Ishikawa (cell line): ENCODE results near the gene LCE2A.
"Not testable (repeated sequence)": the region's sequence is repeated elsewhere in the genome, so short reads cannot be mapped to it uniquely, and the experiment has no call there.

Experiments
- CREB1 ChIP-seq: IDR thresholded peaks from 2 replicates; pipeline ENCODE4 v1.6.1; 2012; ENCODE audit warnings: low read depth
- EGR1 ChIP-seq: IDR thresholded peaks from 2 replicates; pipeline ENCODE4 v1.6.1; 2012
- EP300 ChIP-seq: IDR thresholded peaks from 2 replicates; pipeline ENCODE4 v1.6.1; 2012; ENCODE audit warnings: borderline replicate concordance
- FOXM1 ChIP-seq: IDR thresholded peaks from 2 replicates; pipeline ENCODE4 v1.6.1; 2012; ENCODE audit warnings: low read depth, borderline replicate concordance
- NFIC ChIP-seq: IDR thresholded peaks from 2 replicates; pipeline ENCODE4 v1.6.1; 2012
- RAD21 ChIP-seq: IDR thresholded peaks from 2 replicates; pipeline ENCODE4 v1.6.1; 2012; ENCODE audit warnings: low read depth
- TAF1 ChIP-seq: IDR thresholded peaks from 2 replicates; pipeline ENCODE4 v1.6.1; 2012; ENCODE audit warnings: low read depth, mild to moderate bottlenecking
- TEAD4 ChIP-seq: IDR thresholded peaks from 2 replicates; pipeline ENCODE4 v1.6.1; 2012
- YY1 ChIP-seq: IDR thresholded peaks from 2 replicates; pipeline ENCODE4 v1.6.1; 2012; ENCODE audit warnings: low read depth
- ZBTB7A ChIP-seq: IDR thresholded peaks from 2 replicates; pipeline ENCODE4 v1.6.1; 2012; ENCODE audit warnings: low read depth
- TF ChIP-seq, protein P1 (sequence below): IDR thresholded peaks from 2 replicates; pipeline ENCODE4 v1.6.1; 2012
- TF ChIP-seq, protein P2 (sequence below): IDR thresholded peaks from 2 replicates; pipeline ENCODE4 v1.6.1; 2012
- TF ChIP-seq, protein P3 (sequence below): IDR thresholded peaks from 2 replicates; pipeline ENCODE4 v1.6.1; 2012; ENCODE audit warnings: low read depth, mild to moderate bottlenecking

Gene LCE2A

DNA sequence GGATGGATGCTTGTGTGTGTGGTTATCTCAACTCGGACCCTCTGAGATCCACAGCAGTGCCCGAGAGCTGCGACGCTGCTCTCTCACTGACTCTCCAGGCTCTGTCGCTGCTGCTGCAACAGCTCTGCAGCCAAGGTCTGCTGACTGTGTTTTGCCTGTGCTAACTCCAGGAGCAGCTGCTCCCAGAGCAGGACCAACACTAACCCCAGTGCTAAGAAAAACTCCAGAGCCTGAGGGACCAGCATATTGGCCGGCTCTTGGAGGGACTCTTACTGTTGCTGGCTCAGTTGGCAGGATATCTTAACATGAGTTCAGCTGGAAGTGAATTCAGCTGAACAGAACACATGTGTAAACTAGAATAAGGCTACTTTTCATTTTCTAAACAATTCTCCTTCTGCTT, 18.7 kb upstream of the LCE2A start:
- no peak for TF ChIP-seq EGR1

DNA sequence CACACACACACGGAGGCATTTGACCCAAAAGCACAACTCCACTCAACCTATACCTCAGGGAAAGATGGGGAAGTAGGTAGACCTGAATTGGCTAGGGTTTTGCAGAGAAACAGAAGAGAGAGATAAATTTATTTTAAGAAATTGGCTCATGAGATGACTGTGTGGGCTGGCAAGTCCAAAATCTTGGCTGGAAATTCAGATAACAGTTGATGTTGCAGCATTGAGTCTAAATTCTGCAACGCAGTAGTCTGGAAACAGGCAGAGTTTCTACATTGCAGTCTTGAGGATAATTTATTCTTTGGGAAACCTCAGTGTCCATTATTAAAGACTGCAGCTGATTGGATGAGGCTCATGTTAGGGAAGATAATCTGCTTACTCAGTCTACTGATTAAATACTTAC, 16.5 kb upstream of the LCE2A start:
- TF ChIP-seq FOXM1, result no peak
- no peak for TF ChIP-seq CREB1
- TF ChIP-seq, protein P1, sequence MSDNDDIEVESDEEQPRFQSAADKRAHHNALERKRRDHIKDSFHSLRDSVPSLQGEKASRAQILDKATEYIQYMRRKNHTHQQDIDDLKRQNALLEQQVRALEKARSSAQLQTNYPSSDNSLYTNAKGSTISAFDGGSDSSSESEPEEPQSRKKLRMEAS, result no peak
- TF ChIP-seq YY1, result no peak

GRCh38 chr1:152683846-152684245, 14.3 kb upstream of the LCE2A start:
- TF ChIP-seq, protein P2, sequence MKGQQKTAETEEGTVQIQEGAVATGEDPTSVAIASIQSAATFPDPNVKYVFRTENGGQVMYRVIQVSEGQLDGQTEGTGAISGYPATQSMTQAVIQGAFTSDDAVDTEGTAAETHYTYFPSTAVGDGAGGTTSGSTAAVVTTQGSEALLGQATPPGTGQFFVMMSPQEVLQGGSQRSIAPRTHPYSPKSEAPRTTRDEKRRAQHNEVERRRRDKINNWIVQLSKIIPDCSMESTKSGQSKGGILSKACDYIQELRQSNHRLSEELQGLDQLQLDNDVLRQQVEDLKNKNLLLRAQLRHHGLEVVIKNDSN, result no peak
- TF ChIP-seq FOXM1 (no peak), ZBTB7A (no peak)
- TF ChIP-seq, protein P3, sequence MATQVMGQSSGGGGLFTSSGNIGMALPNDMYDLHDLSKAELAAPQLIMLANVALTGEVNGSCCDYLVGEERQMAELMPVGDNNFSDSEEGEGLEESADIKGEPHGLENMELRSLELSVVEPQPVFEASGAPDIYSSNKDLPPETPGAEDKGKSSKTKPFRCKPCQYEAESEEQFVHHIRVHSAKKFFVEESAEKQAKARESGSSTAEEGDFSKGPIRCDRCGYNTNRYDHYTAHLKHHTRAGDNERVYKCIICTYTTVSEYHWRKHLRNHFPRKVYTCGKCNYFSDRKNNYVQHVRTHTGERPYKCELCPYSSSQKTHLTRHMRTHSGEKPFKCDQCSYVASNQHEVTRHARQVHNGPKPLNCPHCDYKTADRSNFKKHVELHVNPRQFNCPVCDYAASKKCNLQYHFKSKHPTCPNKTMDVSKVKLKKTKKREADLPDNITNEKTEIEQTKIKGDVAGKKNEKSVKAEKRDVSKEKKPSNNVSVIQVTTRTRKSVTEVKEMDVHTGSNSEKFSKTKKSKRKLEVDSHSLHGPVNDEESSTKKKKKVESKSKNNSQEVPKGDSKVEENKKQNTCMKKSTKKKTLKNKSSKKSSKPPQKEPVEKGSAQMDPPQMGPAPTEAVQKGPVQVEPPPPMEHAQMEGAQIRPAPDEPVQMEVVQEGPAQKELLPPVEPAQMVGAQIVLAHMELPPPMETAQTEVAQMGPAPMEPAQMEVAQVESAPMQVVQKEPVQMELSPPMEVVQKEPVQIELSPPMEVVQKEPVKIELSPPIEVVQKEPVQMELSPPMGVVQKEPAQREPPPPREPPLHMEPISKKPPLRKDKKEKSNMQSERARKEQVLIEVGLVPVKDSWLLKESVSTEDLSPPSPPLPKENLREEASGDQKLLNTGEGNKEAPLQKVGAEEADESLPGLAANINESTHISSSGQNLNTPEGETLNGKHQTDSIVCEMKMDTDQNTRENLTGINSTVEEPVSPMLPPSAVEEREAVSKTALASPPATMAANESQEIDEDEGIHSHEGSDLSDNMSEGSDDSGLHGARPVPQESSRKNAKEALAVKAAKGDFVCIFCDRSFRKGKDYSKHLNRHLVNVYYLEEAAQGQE, result no peak

GRCh38 chr1:152685823-152686222, 12.3 kb upstream of the LCE2A start, which contains the start of gene LCE2B:
Gene LCE2B, plus strand, starts transcription at chr1:152686123. Its CDS starts 721 bp downstream, at chr1:152686844.
- TF ChIP-seq NFIC, EGR1, ZBTB7A: not testable (repeated sequence)

- no peak for TF ChIP-seq EP300
- no peak for TF ChIP-seq FOXM1
- TF ChIP-seq, protein P1, result no peak
Observed at GRCh38 chr1:152699746-152700145, 1.6 kb downstream of the LCE2A start.

DNA sequence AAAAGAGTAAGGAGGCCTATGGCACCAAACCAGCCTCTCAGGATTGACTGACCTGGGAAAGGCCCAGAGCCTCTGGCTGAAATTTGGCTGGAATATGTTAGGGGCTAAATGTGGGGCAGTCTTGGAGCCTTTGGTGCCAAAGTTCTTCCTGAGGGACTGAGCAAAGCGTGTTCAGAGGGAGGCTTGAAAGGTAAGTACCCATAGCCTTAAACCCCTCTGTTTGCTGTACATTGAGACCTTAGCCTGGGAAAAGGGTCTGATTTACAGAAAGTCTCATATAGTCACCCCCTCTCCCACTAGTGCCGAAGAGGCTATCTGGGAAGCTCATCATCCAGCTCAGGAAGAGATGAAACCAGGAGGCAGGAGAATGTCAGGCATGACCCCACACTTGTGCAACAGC, 9.7 kb downstream of the LCE2A start, which contains the start of gene LCE4A:
Gene LCE4A (plus strand): TSS at position 301 of the 400 bp plus-strand sequence. CDS start 916 bp downstream, outside the sequence.
- TF ChIP-seq TEAD4, result no peak

GRCh38 chr1:152718238-152718637, 20.1 kb downstream of the LCE2A start:
- no peak for TF ChIP-seq TAF1
- TF ChIP-seq, protein P3, result no peak
- no peak for TF ChIP-seq RAD21
- no peak for TF ChIP-seq EP300
- TF ChIP-seq NFIC, result no peak

DNA sequence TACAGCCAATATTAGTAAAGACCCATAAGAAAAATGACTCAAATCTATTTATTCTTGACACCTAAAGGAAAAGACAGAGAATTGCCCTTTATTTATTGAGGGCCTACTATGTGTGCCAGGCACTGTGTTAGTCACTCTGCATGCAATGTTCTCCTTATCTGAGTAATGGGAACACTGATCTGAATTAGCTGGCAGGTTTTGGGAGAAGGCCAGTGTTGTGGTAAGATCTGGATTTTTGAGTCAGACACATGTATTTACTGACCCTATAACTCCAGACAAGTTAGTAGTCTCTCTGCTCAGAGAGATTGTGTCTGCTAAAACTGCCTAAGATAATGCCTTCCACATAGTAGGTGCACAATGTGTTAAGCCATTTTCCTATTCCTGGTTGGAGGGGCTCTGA, 27.1 kb downstream of the LCE2A start:
- TF ChIP-seq, protein P3, result no peak
- no peak for TF ChIP-seq RAD21
- no peak for TF ChIP-seq FOXM1
